Measurements from ENCODE around the gene FBXW10B. TPM values are rescaled to one million over a fixed set of nuclear protein-coding genes. Genes with fewer than 3 reads are reported as not detected.
"Not testable (repeated sequence)": the region's sequence is repeated elsewhere in the genome, so short reads cannot be mapped to it uniquely, and the experiment has no call there.

The FBXW10B gene
- total RNA-seq, 2 donors from 2014 or later, result 2.0 TPM

- H3K27me3 Mint-ChIP-seq, result no peaks in the 10 kb centered on the region
- peak overlapping the region in 1 of 2 donors; percentile 12 for H3K27ac Mint-ChIP-seq
- peak overlapping the region; percentile 33 for H3K4me3 Mint-ChIP-seq
- H3K4me1 Mint-ChIP-seq (ENCODE audit: low read depth in 2 of 2), result peaks cover 3 to 5% of the 10 kb centered on the region in 2 donors
- no peaks in the 10 kb centered on the region for H3K9me3 Mint-ChIP-seq
- H3K36me3 Mint-ChIP-seq, result no peaks in the 10 kb centered on the region
- peak in 1 of 2 donors; percentile 11 for ATAC-seq
- no peak for DNase-seq (ENCODE audit: low spot score)
Measured at GRCh38 chr17:15650741-15651582, 31.5 kb upstream of the FBXW10B start.

GRCh38 chr17:15649861-15650421 lies 30.4 kb upstream of the FBXW10B start:
- Mint-ChIP-seq H3K9me3 (no peaks in the 10 kb centered on the region), H3K36me3 (no peaks in the 10 kb centered on the region), H3K27ac (no peak overlapping the region), H3K4me1 (ENCODE audit: low read depth in 2 of 2) (peaks cover 3 to 5% of the 10 kb centered on the region in 2 donors), H3K4me3 (no peak overlapping the region), H3K27me3 (no peaks in the 10 kb centered on the region)
- ATAC-seq, result no peak
- no peak for DNase-seq (ENCODE audit: low spot score)

GRCh38 chr17:15648386-15648785 lies 28.9 kb upstream of the FBXW10B start:
- no peak overlapping the region for H3K4me3 Mint-ChIP-seq
- H3K9me3 Mint-ChIP-seq, result no peaks in the 10 kb centered on the region
- no peaks in the 10 kb centered on the region for H3K36me3 Mint-ChIP-seq
- H3K27ac Mint-ChIP-seq, result no peak overlapping the region
- no peak for ATAC-seq
- H3K4me1 Mint-ChIP-seq (ENCODE audit: low read depth in 2 of 2), result peaks cover 3 to 5% of the 10 kb centered on the region in 2 donors
- H3K27me3 Mint-ChIP-seq, result no peaks in the 10 kb centered on the region
- no peak for DNase-seq (ENCODE audit: low spot score)

- H3K4me3 Mint-ChIP-seq; H3K36me3 Mint-ChIP-seq; H3K4me1 Mint-ChIP-seq (ENCODE audit: low read depth in 2 of 2); H3K27me3 Mint-ChIP-seq; ATAC-seq; DNase-seq (ENCODE audit: low spot score); H3K9me3 Mint-ChIP-seq; H3K27ac Mint-ChIP-seq: not testable (repeated sequence)
Measured at GRCh38 chr17:15645942-15646312, 26.4 kb upstream of the FBXW10B start.

- not testable (repeated sequence) for DNase-seq (ENCODE audit: low spot score); H3K4me1 Mint-ChIP-seq (ENCODE audit: low read depth in 2 of 2); ATAC-seq; H3K27me3 Mint-ChIP-seq; H3K4me3 Mint-ChIP-seq; H3K9me3 Mint-ChIP-seq; H3K36me3 Mint-ChIP-seq
- H3K27ac Mint-ChIP-seq, result peak overlapping the region in 1 of 2 donors; percentile 45
Measured at GRCh38 chr17:15645099-15645941, 25.8 kb upstream of the FBXW10B start.

GRCh38 chr17:15642505-15643251 lies 23.2 kb upstream of the FBXW10B start:
- H3K36me3 Mint-ChIP-seq; H3K4me1 Mint-ChIP-seq (ENCODE audit: low read depth in 2 of 2); H3K9me3 Mint-ChIP-seq; DNase-seq (ENCODE audit: low spot score); H3K27ac Mint-ChIP-seq; H3K27me3 Mint-ChIP-seq; H3K4me3 Mint-ChIP-seq: not testable (repeated sequence)
- ATAC-seq, result peak in 1 of 2 donors; percentile 48

- H3K4me1 Mint-ChIP-seq (ENCODE audit: low read depth in 2 of 2); DNase-seq (ENCODE audit: low spot score); H3K36me3 Mint-ChIP-seq; H3K27me3 Mint-ChIP-seq; H3K27ac Mint-ChIP-seq; H3K9me3 Mint-ChIP-seq; H3K4me3 Mint-ChIP-seq; ATAC-seq: not testable (repeated sequence)
Measured at GRCh38 chr17:15642014-15642413, 22.5 kb upstream of the FBXW10B start.

- not testable (repeated sequence) for DNase-seq (ENCODE audit: low spot score); H3K27me3 Mint-ChIP-seq; H3K27ac Mint-ChIP-seq; H3K4me3 Mint-ChIP-seq; H3K4me1 Mint-ChIP-seq (ENCODE audit: low read depth in 2 of 2); H3K36me3 Mint-ChIP-seq; H3K9me3 Mint-ChIP-seq; ATAC-seq
Measured at GRCh38 chr17:15630930-15631453, 11.5 kb upstream of the FBXW10B start.

GRCh38 chr17:15629991-15630390 lies 10.5 kb upstream of the FBXW10B start:
- not testable (repeated sequence) for H3K4me1 Mint-ChIP-seq (ENCODE audit: low read depth in 2 of 2); ATAC-seq; H3K36me3 Mint-ChIP-seq; H3K4me3 Mint-ChIP-seq; H3K9me3 Mint-ChIP-seq; DNase-seq (ENCODE audit: low spot score); H3K27me3 Mint-ChIP-seq; H3K27ac Mint-ChIP-seq

- not testable (repeated sequence) for H3K4me3 Mint-ChIP-seq; H3K36me3 Mint-ChIP-seq; ATAC-seq; H3K27ac Mint-ChIP-seq; H3K4me1 Mint-ChIP-seq (ENCODE audit: low read depth in 2 of 2); DNase-seq (ENCODE audit: low spot score); H3K9me3 Mint-ChIP-seq; H3K27me3 Mint-ChIP-seq
Measured at GRCh38 chr17:15623661-15624209, 4.2 kb upstream of the FBXW10B start.

GRCh38 chr17:15623255-15623654 lies 3.8 kb upstream of the FBXW10B start:
- not testable (repeated sequence) for H3K4me3 Mint-ChIP-seq; H3K9me3 Mint-ChIP-seq; ATAC-seq; H3K36me3 Mint-ChIP-seq; H3K27me3 Mint-ChIP-seq; DNase-seq (ENCODE audit: low spot score); H3K27ac Mint-ChIP-seq; H3K4me1 Mint-ChIP-seq (ENCODE audit: low read depth in 2 of 2)

- DNase-seq (ENCODE audit: low spot score); ATAC-seq; H3K36me3 Mint-ChIP-seq; H3K4me3 Mint-ChIP-seq; H3K4me1 Mint-ChIP-seq (ENCODE audit: low read depth in 2 of 2); H3K27me3 Mint-ChIP-seq; H3K9me3 Mint-ChIP-seq; H3K27ac Mint-ChIP-seq: not testable (repeated sequence)
Measured at GRCh38 chr17:15622124-15622523, 2.6 kb upstream of the FBXW10B start.

- not testable (repeated sequence) for H3K4me1 Mint-ChIP-seq (ENCODE audit: low read depth in 2 of 2); DNase-seq (ENCODE audit: low spot score); H3K4me3 Mint-ChIP-seq; H3K9me3 Mint-ChIP-seq; H3K36me3 Mint-ChIP-seq; ATAC-seq; H3K27ac Mint-ChIP-seq; H3K27me3 Mint-ChIP-seq
Measured at GRCh38 chr17:15616828-15617227, 2.7 kb downstream of the FBXW10B start.

Measured in natural killer cell treated with Interleukin-12 subunit alpha and Interleukin-12 subunit beta and Interleukin-15 and Interleukin-18, amount 100 ng/mL, for 72 hours (primary cell).